Measurements from ENCODE around the gene SULF2.

The SULF2 gene

GRCh38 chr20:47711046-47711752 is 74.1 kb downstream of the SULF2 start:
- DNase-seq (ENCODE audit: low read depth in 2 of 2), result no peak

- no peak for DNase-seq (ENCODE audit: low read depth in 2 of 2)
Observed at GRCh38 chr20:47710665-47711045, 74.6 kb downstream of the SULF2 start.

DNA sequence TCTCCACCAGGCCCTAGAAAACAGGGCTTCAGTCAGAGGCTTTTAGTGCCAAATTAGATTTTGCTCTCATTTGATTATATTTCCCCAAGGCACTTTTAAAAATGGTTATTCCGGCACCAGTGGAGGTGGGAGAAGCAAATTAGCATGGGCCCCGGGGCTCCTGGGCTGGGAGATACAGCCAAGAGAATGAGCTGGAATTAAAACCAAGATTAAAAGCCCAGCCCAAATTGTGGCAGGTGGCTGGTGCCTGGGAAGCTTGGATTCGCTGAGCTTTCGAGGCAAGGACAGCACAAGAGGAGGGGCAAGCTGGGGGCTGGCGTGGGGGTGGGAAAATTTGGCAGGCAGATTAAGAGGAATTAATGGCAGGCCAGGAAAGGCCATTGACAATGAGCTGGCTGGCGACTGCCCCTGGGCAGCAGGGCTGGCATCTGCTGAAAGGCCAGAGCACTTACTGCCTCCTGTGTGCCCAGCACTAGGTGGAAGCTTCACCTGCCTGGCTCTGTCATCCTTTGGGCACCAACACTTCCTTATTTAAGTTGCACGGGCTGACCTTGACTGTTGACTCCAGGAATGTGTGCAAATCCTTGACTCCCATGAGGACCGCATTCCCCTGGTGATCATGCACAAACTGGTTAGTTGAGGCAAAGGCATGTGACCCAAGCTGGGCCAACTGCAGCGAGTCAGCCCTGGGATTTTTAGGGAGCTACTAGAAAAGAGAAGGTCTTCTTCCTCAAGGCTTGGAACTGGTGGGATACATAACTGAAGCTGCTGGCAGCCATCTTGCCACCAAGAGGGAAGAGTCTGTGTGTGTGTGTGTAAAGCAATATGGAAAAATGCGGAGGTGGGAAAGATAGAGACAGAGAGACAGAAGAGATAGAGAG is 76.1 kb downstream of the SULF2 start:
- DNase-seq (ENCODE audit: low read depth in 2 of 2), result no peak

GRCh38 chr20:47708140-47708807 is 77.0 kb downstream of the SULF2 start:
- DNase-seq (ENCODE audit: low read depth in 2 of 2), result no peak

GRCh38 chr20:47706345-47706744 is 78.9 kb downstream of the SULF2 start:
- DNase-seq (ENCODE audit: low read depth in 2 of 2), result no peak

DNA sequence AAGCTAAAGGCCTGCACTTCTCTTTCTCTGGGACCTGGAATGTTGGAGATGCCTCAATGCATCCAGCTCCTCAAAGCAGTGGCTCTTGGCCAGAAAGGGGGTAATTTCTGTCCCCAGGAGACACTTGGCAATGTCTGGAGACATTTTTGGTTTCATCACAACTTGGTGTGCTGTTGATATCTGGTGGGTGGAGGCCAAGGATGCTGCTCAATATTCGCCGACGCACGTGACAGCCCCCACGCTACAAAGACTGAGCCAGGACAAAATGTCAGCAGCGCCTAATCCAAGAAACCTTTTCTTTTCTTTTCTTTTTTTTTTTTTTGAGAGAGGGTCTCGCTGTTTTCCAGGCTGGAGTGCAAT is 79.8 kb downstream of the SULF2 start:
- DNase-seq (ENCODE audit: low read depth in 2 of 2), result no peak

DNA sequence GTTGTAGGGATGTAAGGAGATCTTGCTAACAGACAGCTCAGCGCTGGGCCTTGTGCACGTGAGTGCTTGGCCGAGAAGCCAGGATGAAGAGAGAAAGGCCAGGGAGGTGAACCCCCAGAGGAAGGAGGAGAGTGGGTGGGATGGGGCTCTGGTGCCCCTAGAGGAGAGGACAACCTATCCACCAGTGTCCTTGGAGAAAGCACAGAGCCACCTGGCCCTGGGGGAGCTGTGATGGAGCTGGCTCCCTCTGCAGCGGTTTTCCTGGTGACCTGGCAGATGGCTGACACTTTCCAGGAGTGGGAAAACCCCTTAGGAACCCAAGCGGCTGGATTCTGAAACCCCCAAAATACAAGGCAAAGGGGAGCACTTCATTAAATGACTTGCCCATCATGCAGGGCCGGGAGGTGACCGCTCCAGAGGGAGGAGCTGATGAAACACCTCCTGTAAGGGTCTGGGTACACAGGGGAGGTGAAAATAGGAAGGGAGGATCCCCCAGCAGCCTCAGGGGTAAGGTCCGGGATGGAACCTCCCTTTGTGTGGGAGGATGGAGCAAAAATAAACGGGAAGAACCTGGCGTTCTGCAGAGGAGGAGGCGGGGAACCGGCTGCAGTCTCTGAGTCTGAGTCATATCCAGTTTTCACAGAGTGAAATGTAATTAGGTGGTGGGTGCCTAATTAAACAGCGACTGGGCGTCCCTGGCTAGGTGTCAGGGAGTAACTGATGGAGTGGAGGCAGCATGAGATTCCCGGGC is 80.4 kb downstream of the SULF2 start:
- DNase-seq (ENCODE audit: low read depth in 2 of 2), result no peak

- DNase-seq (ENCODE audit: low read depth in 2 of 2), result no peak
Observed at GRCh38 chr20:47703748-47704147, 81.5 kb downstream of the SULF2 start.

DNA sequence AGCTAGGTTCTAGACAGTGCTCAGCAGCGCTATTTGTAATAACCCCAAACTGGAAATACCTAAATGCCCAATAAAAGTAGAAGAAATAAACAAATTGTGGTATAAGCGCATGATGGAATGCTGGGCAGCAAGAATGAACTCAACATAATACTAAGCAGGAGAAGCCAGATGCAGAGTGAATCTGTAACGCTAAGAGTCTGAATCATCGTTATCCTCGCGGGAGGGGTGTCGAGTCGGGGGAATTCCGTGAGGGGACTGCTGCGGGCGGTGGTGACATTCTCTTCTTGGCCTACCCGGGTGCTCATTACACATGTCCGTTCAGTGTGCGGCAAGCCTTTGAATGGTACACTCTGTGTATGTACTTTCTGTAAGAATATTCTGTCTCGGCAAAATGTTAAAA is 83.7 kb downstream of the SULF2 start:
- DNase-seq (ENCODE audit: low read depth in 2 of 2), result no peak

DNA sequence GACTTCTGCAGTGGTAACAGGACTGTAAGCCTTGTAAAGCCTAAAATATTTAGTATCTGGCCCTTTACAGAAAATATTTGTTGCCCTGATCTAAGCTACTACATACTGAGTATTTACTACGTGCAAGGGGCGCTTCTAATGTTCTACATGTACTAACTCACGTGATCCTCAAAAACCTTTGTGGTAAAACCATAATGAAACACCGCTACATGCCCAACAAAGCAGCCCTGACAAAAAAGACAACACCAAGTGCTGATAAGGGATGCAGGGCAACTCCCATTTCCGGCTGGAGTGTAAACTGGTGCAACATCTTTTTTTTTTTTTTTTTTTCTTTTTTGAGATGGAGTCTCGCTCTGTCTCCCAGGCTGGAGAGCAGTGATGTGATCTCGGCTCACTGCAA is 85.0 kb downstream of the SULF2 start:
- no peak for DNase-seq (ENCODE audit: low read depth in 2 of 2)

DNA sequence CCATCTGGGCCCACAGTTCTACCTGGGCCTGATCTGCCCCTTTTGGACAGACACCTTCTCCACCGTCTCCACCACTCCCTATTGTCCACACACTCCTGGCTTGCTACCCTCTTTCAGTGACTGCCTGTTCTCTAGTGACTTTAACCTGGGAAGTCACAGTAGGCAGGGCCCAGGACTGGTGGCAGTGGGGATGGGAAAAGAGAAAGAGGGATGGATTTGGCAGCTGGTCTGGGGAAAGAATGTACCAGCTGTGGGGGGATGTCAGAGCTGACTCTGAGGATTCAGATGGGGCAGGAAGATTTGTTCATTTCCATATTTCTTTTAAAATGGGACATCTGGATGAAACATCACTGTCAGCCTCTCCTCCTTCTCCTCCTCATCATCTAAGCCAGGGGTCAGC is 85.5 kb downstream of the SULF2 start:
- no peak for DNase-seq (ENCODE audit: low read depth in 2 of 2)

- DNase-seq (ENCODE audit: low read depth in 2 of 2), result no peak
Observed at GRCh38 chr20:47698142-47698541, 87.1 kb downstream of the SULF2 start.

GRCh38 chr20:47696856-47697255 is 88.4 kb downstream of the SULF2 start:
- DNase-seq (ENCODE audit: low read depth in 2 of 2), result no peak

DNA sequence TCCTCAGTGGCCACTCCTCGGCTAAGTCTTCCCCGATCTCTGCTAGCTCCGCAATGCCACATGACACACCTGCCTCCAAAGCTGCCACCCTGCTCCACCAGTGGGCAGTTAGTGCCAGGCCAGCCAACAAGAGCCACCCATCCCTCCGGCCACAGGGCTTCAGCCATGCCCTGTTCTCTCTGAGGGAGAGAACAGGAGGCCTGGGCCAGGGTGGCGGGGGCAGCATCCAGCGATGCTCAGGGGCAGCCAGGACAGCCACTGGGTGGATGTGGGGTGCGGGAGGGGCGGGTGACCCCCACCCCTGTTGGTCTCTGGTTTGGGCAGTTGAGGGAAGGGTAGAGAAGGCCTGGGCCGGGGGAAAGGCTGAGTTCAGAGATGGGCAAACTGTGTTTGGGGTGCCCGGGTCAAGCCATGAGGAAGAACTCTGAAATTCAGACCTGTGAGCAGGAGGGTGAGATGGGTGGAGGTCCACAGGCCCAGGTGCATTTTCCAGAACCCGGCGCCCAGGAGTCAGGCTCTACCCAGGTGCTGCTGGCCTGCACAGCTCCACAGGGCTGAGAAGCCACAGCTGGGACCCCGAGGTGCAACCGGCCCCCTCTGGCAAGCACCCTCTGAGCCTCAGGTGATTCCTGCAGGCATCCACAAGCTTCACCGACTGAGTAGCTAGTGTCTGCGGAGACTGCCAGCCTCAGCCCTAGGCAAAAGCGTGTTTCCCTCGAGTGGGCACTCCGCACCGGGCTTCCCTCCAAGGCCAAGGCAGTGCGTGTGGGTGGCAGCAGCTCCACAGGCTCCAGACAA is 91.1 kb downstream of the SULF2 start:
- DNase-seq (ENCODE audit: low read depth in 2 of 2), result no peak

DNA sequence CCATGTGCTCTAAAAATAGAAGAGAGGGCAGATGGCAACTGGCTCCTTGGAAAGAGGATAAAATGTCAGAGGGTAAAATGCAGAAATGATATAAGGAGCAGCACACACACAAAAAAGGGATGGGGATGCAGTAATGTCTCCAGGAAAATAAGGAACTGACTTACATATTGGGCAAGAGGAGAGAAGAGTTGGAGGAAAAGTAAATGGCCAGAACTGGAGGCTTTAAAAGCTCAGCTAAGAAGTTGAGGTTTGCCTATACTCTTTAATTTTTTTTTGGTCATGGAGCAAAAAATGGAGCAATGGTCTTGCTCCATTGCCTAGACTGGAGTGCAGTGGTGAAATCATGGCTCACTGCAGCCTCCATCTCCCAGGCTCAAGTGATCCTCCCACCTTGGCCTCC is 93.7 kb downstream of the SULF2 start:
- DNase-seq (ENCODE audit: low read depth in 2 of 2), result no peak

DNA sequence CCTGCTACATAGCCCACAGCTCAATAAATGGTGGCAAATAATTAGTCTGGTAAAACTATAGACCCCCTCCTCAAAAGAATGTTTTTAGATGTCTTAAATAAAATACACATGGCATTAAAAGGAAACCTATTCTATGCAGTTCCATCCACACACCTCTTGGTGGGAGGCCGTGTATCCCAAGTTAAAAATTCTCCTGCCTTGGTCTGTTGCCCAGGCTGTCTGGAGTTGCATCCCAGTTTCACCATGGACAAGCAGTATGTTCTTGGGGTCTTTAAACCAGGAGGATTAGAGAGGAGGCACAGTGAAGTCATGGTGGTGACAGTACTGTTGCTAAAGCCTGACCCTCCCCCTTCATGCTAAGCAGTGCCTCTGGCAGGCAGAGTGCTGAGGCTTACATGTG is 95.5 kb downstream of the SULF2 start:
- DNase-seq (ENCODE audit: low read depth in 2 of 2), result no peak

DNA sequence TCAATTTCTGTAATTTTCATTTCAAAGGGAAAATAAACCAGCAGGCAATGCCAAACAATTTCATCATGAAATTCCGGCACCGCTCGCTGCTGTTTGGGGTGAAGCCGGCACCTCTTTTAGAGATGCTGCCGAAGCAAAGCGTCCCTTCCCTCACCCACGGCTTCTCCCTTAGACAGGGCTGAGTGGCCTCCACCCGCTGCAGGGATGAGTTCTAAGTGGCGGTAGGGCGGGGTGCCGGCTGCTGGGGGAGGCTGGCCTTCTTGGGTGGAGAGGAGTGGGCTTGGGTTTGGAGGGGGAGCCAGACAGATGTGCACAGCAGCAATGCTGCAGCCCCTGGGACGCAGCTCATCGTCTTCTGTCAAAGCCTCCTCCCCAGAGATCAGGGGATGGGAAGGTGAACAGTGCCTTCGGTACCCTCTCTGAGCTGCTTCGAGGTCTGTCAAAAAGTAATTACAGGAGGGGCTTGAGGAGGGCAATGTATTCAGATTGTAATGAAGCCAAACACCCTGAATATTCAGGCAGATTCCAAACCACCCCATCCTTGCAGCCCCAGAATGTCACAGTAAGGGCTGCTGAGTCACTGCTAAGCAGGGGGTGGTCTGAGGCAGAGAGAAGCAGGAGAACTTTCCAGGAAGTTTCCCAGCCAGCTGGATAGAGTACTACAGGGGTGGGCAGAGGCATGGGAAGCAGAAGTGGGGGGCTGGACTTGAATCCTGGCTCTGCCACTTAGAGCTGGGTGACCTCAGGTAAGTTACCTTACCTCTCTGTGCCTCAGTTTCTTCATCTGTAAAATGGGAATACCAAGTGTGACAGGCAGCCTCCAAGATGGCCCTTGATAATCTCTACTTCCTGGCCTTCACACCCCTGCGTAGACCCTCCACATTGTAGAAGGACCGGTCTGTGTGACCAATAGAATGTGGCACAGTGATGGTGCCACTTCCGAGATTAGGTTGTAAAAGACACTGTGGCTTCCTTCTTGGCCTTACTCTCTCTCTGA is 96.6 kb downstream of the SULF2 start:
- DNase-seq (ENCODE audit: low read depth in 2 of 2), result no peak

DNA sequence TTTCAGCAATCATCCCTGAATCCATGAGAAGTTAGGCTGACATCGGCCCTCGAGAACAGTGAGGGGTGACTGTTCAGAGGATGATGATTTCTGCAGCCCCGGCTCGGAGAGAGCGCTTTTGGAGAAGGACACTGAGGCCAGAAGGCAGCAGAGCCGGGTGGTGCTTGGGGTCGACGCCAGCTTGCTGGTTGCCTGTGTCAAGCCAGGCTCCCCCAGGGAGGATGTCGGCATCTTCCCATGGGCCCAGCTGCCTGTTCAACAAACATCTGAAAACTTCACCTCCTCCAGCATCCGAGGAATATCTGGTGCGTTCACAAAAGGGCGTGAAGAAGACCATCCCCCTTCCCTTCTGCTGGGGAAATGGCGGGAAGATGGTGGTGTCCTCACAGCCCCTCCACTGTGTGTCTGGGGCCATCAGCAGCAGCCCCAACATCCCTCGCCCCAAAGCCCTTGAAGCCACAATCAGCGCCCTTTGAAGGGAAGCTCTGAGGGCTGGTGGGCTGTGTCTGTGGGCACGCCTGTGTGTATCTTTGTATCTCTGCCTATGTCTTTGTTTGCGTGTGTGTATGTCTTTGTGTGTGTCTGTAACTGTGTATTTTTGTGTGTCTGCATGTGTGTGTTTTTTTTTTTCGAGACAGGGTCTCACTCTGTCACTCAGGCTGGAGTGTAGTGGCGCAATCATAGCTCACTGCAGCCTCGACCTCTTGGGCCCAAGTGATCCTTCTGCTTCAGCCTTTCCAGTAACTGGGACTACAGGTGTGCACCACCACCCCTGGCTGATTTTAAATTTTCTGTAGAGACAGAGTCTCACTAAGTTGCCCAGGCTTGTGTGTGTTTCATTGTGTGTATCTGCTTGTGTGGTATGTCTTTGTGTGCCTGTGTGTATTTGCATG is 97.9 kb downstream of the SULF2 start:
- no peak for DNase-seq (ENCODE audit: low read depth in 2 of 2)

- DNase-seq (ENCODE audit: low read depth in 2 of 2), result no peak
Observed at GRCh38 chr20:47686545-47686944, 98.7 kb downstream of the SULF2 start.
